Suprapubic skin (tissue), 4 donors: Measurements from ENCODE around the gene DENND6B. TPM values are rescaled to one million over a fixed set of nuclear protein-coding genes. Genes with fewer than 3 reads are reported as not detected.
"Not testable (repeated sequence)": the region's sequence is repeated elsewhere in the genome, so short reads cannot be mapped to it uniquely, and the experiment has no call there.

Experiments
- DNase-seq, 2 donors: peaks; one replicate each; pipeline ENCODE4 v3.0.0-alpha.2; 2019; ENCODE audit warnings: low spot score in 2 of 2
- H3K27ac ChIP-seq: fragments of 200-600 bp; sonication (generic); one replicate; pipeline ENCODE4 v1.5.1; 2019
- H3K27me3 ChIP-seq: fragments of 200-600 bp; sonication (generic); one replicate; pipeline ENCODE4 v1.5.1; 2019
- H3K36me3 ChIP-seq: fragments of 200-600 bp; sonication (generic); one replicate; pipeline ENCODE4 v1.5.1; 2019
- H3K4me1 ChIP-seq: fragments of 200-600 bp; sonication (generic); one replicate; pipeline ENCODE4 v1.5.1; 2019
- H3K4me3 ChIP-seq: fragments of 200-600 bp; sonication (generic); one replicate; pipeline ENCODE4 v1.5.1; 2019; ENCODE audit warnings: mild to moderate bottlenecking
- H3K9me3 ChIP-seq: fragments of 200-600 bp; sonication (generic); one replicate; pipeline ENCODE4 v1.5.1; 2019
- EP300 ChIP-seq: sonication (generic); formaldehyde crosslinking; IDR thresholded peaks from one replicate; pipeline ENCODE4 v1.6.1; 2017; ENCODE audit warnings: antibody characterized with exemption
- POLR2A ChIP-seq, 2 donors: fragments of 450-650 bp; IDR thresholded peaks; one replicate each; pipeline ENCODE4 v1.6.1; 2017; ENCODE audit warnings: antibody characterized with exemption in 2 of 2, mild to moderate bottlenecking in 2 of 2, moderate library complexity in 2 of 2
- POLR2AphosphoS5 ChIP-seq, 3 donors: sonication (generic); formaldehyde crosslinking; IDR thresholded peaks; one replicate each; pipeline ENCODE4 v1.6.1; 2017; ENCODE audit warnings: antibody characterized with exemption in 3 of 3
- WGBS: methylation state at CpG from one replicate; pipeline ENCODE4 v1.1.5; 2018; 5-methylcytosine and 5-hydroxymethylcytosine counted together
- total RNA-seq, 4 donors: library from RNA; depleted of rRNA; stranded (reverse); fragments of >200 nt; gene quantifications; one replicate each; pipeline ENCODE4 v1.1.0, GENCODE V29; 2016
- TF ChIP-seq, protein P1 (sequence below), 2 donors: fragments of 200-600 bp in 1 of 2; fragments of 450-650 bp in 1 of 2; sonication (generic) in 1 of 2; IDR thresholded peaks; one replicate each; pipeline ENCODE4 v1.5.1; 2016 to 2019; ENCODE audit warnings: antibody characterized with exemption in 2 of 2, mild to moderate bottlenecking in 1 of 2, moderate library complexity in 1 of 2

Gene DENND6B
- total RNA-seq, 4 donors from 2014 or later, result 3.3 to 5.4 (median 3.4) TPM

DNA sequence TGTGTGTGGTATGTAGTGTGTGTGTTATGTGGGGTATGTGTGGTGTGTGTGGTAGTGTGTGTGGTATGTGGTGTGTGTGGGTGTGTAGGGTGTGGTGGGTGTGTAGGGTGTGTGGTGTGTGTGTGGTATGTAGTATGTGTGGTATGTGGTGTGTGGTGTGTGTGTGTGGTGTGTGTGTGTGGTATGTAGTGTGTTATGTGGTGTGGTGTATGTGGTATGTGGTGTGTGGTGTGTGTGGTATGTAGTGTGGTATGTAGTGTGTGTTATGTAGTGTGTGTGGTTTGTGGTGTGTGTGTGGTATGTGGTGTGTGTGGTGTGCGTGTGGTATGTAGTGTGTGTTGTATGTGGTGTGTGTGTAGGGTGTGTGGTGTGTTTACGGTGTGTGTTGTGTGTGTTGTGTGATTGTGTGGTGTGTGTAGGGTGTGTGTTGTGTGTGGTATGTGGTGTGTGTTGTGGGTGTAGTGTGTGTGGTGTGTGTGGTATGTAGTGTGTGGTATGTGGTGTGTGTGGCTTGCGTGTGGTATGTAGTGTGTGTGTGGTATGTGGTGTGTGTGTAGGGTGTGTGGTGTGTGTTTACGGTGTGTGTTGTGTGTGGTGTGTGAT lies 12.1 kb upstream of the DENND6B start:
- no peaks in the 10 kb centered on the region for H3K9me3 ChIP-seq
- H3K36me3 ChIP-seq, result no peaks in the 10 kb centered on the region
- TF ChIP-seq POLR2A (IDR thresholded peaks at IDR 0.05) (no peak), EP300 (no peak), POLR2AphosphoS5 (IDR thresholded peaks at IDR 0.05) (no peak)
- TF ChIP-seq, protein P1, sequence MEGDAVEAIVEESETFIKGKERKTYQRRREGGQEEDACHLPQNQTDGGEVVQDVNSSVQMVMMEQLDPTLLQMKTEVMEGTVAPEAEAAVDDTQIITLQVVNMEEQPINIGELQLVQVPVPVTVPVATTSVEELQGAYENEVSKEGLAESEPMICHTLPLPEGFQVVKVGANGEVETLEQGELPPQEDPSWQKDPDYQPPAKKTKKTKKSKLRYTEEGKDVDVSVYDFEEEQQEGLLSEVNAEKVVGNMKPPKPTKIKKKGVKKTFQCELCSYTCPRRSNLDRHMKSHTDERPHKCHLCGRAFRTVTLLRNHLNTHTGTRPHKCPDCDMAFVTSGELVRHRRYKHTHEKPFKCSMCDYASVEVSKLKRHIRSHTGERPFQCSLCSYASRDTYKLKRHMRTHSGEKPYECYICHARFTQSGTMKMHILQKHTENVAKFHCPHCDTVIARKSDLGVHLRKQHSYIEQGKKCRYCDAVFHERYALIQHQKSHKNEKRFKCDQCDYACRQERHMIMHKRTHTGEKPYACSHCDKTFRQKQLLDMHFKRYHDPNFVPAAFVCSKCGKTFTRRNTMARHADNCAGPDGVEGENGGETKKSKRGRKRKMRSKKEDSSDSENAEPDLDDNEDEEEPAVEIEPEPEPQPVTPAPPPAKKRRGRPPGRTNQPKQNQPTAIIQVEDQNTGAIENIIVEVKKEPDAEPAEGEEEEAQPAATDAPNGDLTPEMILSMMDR (IDR thresholded peaks at IDR 0.05), result no peak
- whole genome bisulfite sequencing, result 97% methylated on average over 4 of the region's 4 CpGs
- H3K4me1 ChIP-seq, result peaks cover 12% of the 10 kb centered on the region
- no peak for DNase-seq
- no peak overlapping the region for H3K4me3 ChIP-seq
- no peaks in the 10 kb centered on the region for H3K27me3 ChIP-seq
- no peak overlapping the region for H3K27ac ChIP-seq

DNA sequence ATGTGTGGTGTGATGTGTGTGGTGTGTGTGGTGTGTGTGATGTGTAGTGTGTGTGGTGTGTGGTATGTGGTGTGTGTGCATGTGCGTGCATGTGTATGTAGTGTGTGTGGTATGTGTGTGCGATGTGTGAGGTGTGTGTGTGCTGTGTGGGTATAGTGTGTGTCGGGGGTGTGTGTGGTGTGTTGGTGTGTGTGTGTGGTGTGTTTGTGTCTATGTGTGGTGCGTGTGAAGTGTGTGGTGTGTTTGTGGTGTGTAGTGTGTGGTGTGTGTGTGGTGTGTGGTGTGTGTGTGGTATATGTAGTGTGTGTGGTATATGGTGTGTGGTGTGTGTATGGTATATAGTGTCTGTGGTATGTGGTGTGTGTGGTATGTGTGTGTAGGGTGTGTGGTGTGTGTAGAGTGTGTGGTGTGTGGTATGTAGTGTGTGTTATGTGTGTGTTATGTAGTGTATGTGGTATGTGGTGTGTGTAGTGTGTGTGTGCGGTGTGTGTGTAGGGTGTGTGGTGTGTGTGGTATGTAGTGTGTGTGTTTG lies 11.3 kb upstream of the DENND6B start:
- TF ChIP-seq, protein P1 (IDR thresholded peaks at IDR 0.05), result no peak
- no peak for TF ChIP-seq EP300
- no peak for TF ChIP-seq POLR2AphosphoS5 (IDR thresholded peaks at IDR 0.05)
- TF ChIP-seq POLR2A (IDR thresholded peaks at IDR 0.05), result no peak
- Histone ChIP-seq H3K27me3 (no peaks in the 10 kb centered on the region), H3K4me1 (peaks cover 12% of the 10 kb centered on the region), H3K36me3 (no peaks in the 10 kb centered on the region), H3K27ac (no peak overlapping the region), H3K4me3 (no peak overlapping the region), H3K9me3 (no peaks in the 10 kb centered on the region)
- 90% methylated on average over 5 of the region's 5 CpGs for WGBS
- DNase-seq, result no peak

DNA sequence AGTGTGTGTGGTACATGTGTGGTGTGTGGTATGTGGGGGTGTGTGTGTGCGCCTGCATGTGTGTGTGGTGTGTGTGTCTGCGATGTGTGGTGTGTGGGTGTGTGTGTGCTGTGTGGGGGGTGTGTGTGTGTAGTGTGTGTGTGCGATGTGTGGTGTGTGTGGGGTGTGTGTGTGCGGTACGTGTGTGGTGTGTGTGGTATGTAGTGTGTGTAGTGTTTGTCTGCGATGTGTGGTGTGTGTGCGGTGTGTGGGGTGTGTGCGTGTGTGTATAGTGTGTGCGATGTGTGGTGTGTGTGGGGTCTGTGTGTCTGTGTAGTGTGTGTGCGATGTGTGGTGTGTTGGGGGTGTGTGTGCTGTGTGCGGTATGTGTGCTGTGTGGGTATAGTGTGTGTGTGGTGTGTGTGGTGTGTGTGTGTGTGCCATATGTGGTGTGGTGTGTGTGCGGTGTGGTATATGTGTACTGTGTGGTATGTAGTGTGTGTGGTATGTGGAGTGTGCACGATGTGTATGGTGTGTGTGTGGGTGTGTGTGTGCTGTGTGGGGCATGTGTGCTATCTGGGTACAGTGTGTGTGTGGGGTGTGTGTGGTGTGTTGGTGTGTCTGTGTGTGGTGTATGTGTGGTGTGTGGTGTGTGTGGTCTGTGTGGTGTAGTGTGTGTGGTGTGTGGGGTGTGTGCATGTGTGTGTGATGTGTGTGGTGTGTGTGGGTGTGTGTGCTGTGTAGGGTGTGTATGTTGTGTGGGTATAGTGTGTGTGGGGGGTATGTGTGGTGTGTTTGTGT lies 10.6 kb upstream of the DENND6B start:
- 96% methylated on average over 13 of the region's 13 CpGs for WGBS
- Histone ChIP-seq H3K9me3 (no peaks in the 10 kb centered on the region), H3K27me3 (no peaks in the 10 kb centered on the region), H3K4me1 (peaks cover 6% of the 10 kb centered on the region), H3K36me3 (no peaks in the 10 kb centered on the region), H3K4me3 (no peak overlapping the region), H3K27ac (no peak overlapping the region)
- no peak for DNase-seq
- no peak for TF ChIP-seq POLR2A (IDR thresholded peaks at IDR 0.05)
- TF ChIP-seq EP300, result no peak
- no peak for TF ChIP-seq POLR2AphosphoS5 (IDR thresholded peaks at IDR 0.05)
- TF ChIP-seq, protein P1 (IDR thresholded peaks at IDR 0.05), result no peak

DNA sequence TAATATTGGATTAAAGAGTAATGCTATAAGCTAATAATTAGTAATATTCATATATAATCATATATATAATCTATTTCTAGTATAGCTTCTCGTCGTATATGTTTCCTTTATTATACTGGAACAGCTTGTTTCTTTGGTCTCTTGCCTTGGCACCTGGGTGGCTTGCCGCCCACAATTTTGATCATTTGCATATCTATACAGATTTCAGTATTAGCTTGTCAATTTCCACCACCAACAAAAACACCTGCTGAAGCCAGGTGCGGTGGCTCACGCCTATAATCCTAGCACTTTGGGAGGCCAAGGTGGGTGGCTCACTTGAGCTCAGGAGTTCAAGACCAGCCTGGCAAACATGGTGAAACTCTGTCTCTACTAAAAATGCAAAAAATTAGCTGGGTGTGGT lies 7.6 kb upstream of the DENND6B start:
- not testable (repeated sequence) for H3K27ac ChIP-seq, H3K9me3 ChIP-seq, H3K27me3 ChIP-seq, DNase-seq, H3K4me1 ChIP-seq, H3K4me3 ChIP-seq, H3K36me3 ChIP-seq
- WGBS, result 74% methylated on average over 5 of the region's 5 CpGs

DNA sequence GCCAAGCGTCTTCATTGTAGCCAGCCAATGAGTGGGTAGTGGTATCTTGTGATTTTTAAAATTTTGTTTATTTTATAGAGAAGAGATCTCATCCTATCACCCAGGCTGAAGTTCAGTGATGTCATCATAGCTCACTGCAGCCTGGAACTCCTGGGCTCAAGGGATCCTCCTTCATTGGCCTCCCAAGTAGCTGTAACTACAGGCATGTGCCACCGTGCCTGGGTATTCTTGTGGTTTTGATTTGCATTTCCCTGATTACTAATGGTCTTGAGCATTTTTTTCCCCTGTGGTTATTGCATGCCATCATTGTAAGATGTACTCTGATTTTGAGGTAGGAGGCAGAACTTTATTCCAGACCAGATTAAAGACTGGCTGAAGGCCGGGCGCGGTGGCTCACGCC lies 2.4 kb upstream of the DENND6B start:
- H3K27me3 ChIP-seq, result no peaks in the 10 kb centered on the region
- no peaks in the 10 kb centered on the region for H3K9me3 ChIP-seq
- no peak for TF ChIP-seq POLR2A (IDR thresholded peaks at IDR 0.05)
- TF ChIP-seq, protein P1 (IDR thresholded peaks at IDR 0.05), result no peak
- no peak for TF ChIP-seq POLR2AphosphoS5 (IDR thresholded peaks at IDR 0.05)
- no peak for TF ChIP-seq EP300
- H3K36me3 ChIP-seq, result no peaks in the 10 kb centered on the region
- 91% methylated on average over 6 of the region's 6 CpGs for WGBS
- no peak for DNase-seq
- H3K4me3 ChIP-seq, result no peak overlapping the region
- peaks cover 23% of the 10 kb centered on the region for H3K4me1 ChIP-seq
- H3K27ac ChIP-seq, result no peak overlapping the region
